H1 (cell line): ENCODE data around the gene NFIC. TPM values are rescaled to one million over a fixed set of nuclear protein-coding genes. Genes with fewer than 3 reads are reported as not detected.
"Not testable (repeated sequence)": the region's sequence is repeated elsewhere in the genome, so short reads cannot be mapped to it uniquely, and the experiment has no call there.

Experiments used
- CTCF ChIA-PET: fragments of 300-600 bp; sonication (Branson Sonifier 250); formaldehyde crosslinking; loops from one replicate; lab custom pipeline; 2021; ENCODE audit not compliant: partially characterized antibody; lab: Charles Lee
- POLR2A ChIA-PET: fragments of 300-600 bp; sonication (Branson Sonifier 250); formaldehyde crosslinking; loops from one replicate; lab custom pipeline; 2021; ENCODE audit warnings: inconsistent platforms; ENCODE audit not compliant: partially characterized antibody; lab: Charles Lee
- DNase-seq, 2 experiments: peaks; one replicate each; pipeline versions ENCODE4 v3.0.0 to v3.0.0-alpha.2; 2010 to 2022; ENCODE audit warnings: low spot score in 2 of 2, low read depth in 1 of 2, mixed read lengths in 1 of 2
- FAIRE-seq: peaks from 2 replicates; lab custom pipeline; 2011; peaks lifted over from hg19 to GRCh38; lab: Jason Lieb, UNC
- H2AFZ ChIP-seq: 2 replicates; pipeline ENCODE4 v1.8.1; 2012; ENCODE audit warnings: low read length, inconsistent platforms
- H2AK5ac ChIP-seq: 2 replicates; pipeline ENCODE4 v1.6.1; 2013; ENCODE audit warnings: low read depth, low read length
- H2BK120ac ChIP-seq: replicated peaks from 2 replicates; pipeline ENCODE3; 2013; ENCODE audit warnings: low read depth, low read length, inconsistent platforms
- H2BK12ac ChIP-seq: 2 replicates; pipeline ENCODE4 v1.6.1; 2013; ENCODE audit warnings: low read depth, low read length
- H2BK15ac ChIP-seq: 2 replicates; pipeline ENCODE4 v1.6.1; 2013; ENCODE audit warnings: low read length
- H2BK20ac ChIP-seq: 2 replicates; pipeline ENCODE4 v1.6.1; 2013; ENCODE audit warnings: low read length
- H2BK5ac ChIP-seq: 2 replicates; pipeline ENCODE4 v1.6.1; 2013; ENCODE audit warnings: low read depth, low read length
- H3K14ac ChIP-seq: 2 replicates; pipeline ENCODE4 v1.6.1; 2013; ENCODE audit warnings: inconsistent platforms; ENCODE audit not compliant: insufficient read length
- H3K18ac ChIP-seq: 2 replicates; pipeline ENCODE4 v1.6.1; 2013; ENCODE audit warnings: low read length; ENCODE audit errors: extremely low read depth
- H3K23ac ChIP-seq: 2 replicates; pipeline ENCODE4 v1.6.1; 2013; ENCODE audit warnings: inconsistent platforms; ENCODE audit not compliant: insufficient read length
- H3K23me2 ChIP-seq: 2 replicates; pipeline ENCODE4 v1.6.1; 2013; ENCODE audit warnings: low read depth, low read length
- H3K27ac ChIP-seq: 2 replicates; pipeline ENCODE4 v1.6.1; 2011; ENCODE audit warnings: low read depth, low read length, inconsistent platforms
- H3K27me3 ChIP-seq, 4 experiments: replicated peaks in 1 of 4; 1 replicate in 1 of 4; 2 replicates in 3 of 4; pipeline versions ENCODE4 v1.6.1 to v1.8.1; 2011 to 2013; ENCODE audit warnings: low read length in 3 of 4, mild to moderate bottlenecking in 3 of 4, inconsistent platforms in 2 of 4, mixed read lengths in 2 of 4, moderate library complexity in 1 of 4; ENCODE audit not compliant: control insufficient read depth in 3 of 4, insufficient read depth in 3 of 4; ENCODE audit errors: extremely low read depth in 1 of 4
- H3K36me3 ChIP-seq, 4 experiments: 2 replicates each; pipeline versions ENCODE4 v1.6.1 to v1.8.1; 2011 to 2013; ENCODE audit warnings: mild to moderate bottlenecking in 4 of 4, low read length in 3 of 4, moderate library complexity in 2 of 4, control low read depth in 1 of 4, inconsistent platforms in 1 of 4; ENCODE audit not compliant: insufficient read depth in 4 of 4, control insufficient read depth in 2 of 4
- H3K4ac ChIP-seq: replicated peaks from 2 replicates; pipeline ENCODE3; 2013; ENCODE audit warnings: low read length, low read depth, mixed read lengths, inconsistent platforms; ENCODE audit not compliant: insufficient read length
- H3K4me1 ChIP-seq, 4 experiments: replicated peaks in 1 of 4; 1 replicate in 1 of 4; 2 replicates in 3 of 4; pipeline versions ENCODE4 v1.6.1 to v1.8.1; 2011 to 2013; ENCODE audit warnings: low read length in 3 of 4, inconsistent platforms in 2 of 4, mixed read lengths in 1 of 4; ENCODE audit not compliant: insufficient read depth in 4 of 4, control insufficient read depth in 3 of 4
- H3K4me2 ChIP-seq, 2 experiments: 2 replicates each; pipeline versions ENCODE4 v1.6.1 to v1.8.1; 2011 to 2013; ENCODE audit warnings: low read depth in 2 of 2, low read length in 2 of 2, control low read depth in 1 of 2, inconsistent platforms in 1 of 2, mild to moderate bottlenecking in 1 of 2; ENCODE audit not compliant: insufficient read depth in 1 of 2
- H3K4me3 ChIP-seq, 4 experiments: fragments of 200-600, 300-600 bp in 1 of 4; sonication (generic), shearing (Covaris generic), sonication (Bioruptor Twin) in 1 of 4; 2 replicates each; pipeline versions ENCODE4 v1.5.1 to v1.8.1; 2011 to 2016; ENCODE audit warnings: low read length in 4 of 4, low read depth in 3 of 4, control low read depth in 2 of 4, inconsistent platforms in 2 of 4, mild to moderate bottlenecking in 2 of 4, mixed read lengths in 1 of 4, moderate library complexity in 1 of 4; ENCODE audit not compliant: insufficient read depth in 2 of 4; ENCODE audit errors: extremely low read depth in 1 of 4
- H3K56ac ChIP-seq: replicated peaks from 2 replicates; pipeline ENCODE3; 2013; ENCODE audit warnings: low read depth, mild to moderate bottlenecking, mixed read lengths, low read length, inconsistent platforms; ENCODE audit not compliant: insufficient read length
- H3K79me1 ChIP-seq: 2 replicates; pipeline ENCODE4 v1.6.1; 2013; ENCODE audit warnings: low read depth, low read length, control low read depth
- H3K79me2 ChIP-seq, 2 experiments: 2 replicates each; pipeline versions ENCODE4 v1.6.1 to v1.8.1; 2012 to 2013; ENCODE audit warnings: low read length in 2 of 2, mild to moderate bottlenecking in 2 of 2, inconsistent platforms in 1 of 2; ENCODE audit not compliant: insufficient read depth in 2 of 2, control insufficient read depth in 1 of 2
- H3K9ac ChIP-seq, 4 experiments: replicated peaks in 1 of 4; 1 replicate in 1 of 4; 2 replicates in 3 of 4; pipeline versions ENCODE4 v1.6.1 to v1.8.1; 2011 to 2013; ENCODE audit warnings: low read depth in 3 of 4, low read length in 3 of 4, control low read depth in 2 of 4, mild to moderate bottlenecking in 2 of 4, moderate library complexity in 2 of 4, inconsistent platforms in 1 of 4; ENCODE audit errors: extremely low read depth in 1 of 4
- H3K9me3 ChIP-seq, 2 experiments: 2 replicates each; pipeline versions ENCODE4 v1.6.1 to v1.8.1; 2012 to 2013; ENCODE audit warnings: mild to moderate bottlenecking in 2 of 2, moderate library complexity in 2 of 2, control low read depth in 1 of 2, inconsistent platforms in 1 of 2, low read depth in 1 of 2, low read length in 1 of 2, mixed read lengths in 1 of 2; ENCODE audit not compliant: insufficient read depth in 2 of 2
- H4K20me1 ChIP-seq, 2 experiments: replicated peaks in 1 of 2; 2 replicates each; pipeline versions ENCODE3 to v1.8.1; 2011 to 2013; ENCODE audit warnings: inconsistent platforms in 2 of 2, low read length in 2 of 2, mild to moderate bottlenecking in 1 of 2; ENCODE audit not compliant: insufficient read depth in 2 of 2, control insufficient read depth in 1 of 2
- H4K5ac ChIP-seq: 2 replicates; pipeline ENCODE4 v1.6.1; 2013; ENCODE audit warnings: low read length, low read depth, mixed read lengths, inconsistent platforms; ENCODE audit not compliant: insufficient read length
- H4K8ac ChIP-seq: 2 replicates; pipeline ENCODE4 v1.8.0; 2013; ENCODE audit warnings: mild to moderate bottlenecking, moderate library complexity, low read length, inconsistent platforms; ENCODE audit not compliant: insufficient read depth; ENCODE audit errors: extremely low read depth
- H4K91ac ChIP-seq: replicated peaks from 2 replicates; pipeline ENCODE3; 2013; ENCODE audit warnings: low read length, mixed read lengths, inconsistent platforms; ENCODE audit not compliant: insufficient read length
- SP4 ChIP-seq: IDR thresholded peaks from 2 replicates; pipeline ENCODE4 v1.6.1; 2012; ENCODE audit warnings: low read length, inconsistent platforms
- YY1 ChIP-seq: IDR thresholded peaks from 2 replicates; pipeline ENCODE4 v1.6.1; 2011; ENCODE audit warnings: low read depth, mild to moderate bottlenecking, low read length
- WGBS, 2 experiments: shearing (Covaris generic) in 1 of 2; methylation state at CpG; one replicate each; pipeline versions ENCODE4 v1.1.6 to v1.1.7; 2013 to 2015; ENCODE audit warnings: low lambda C conversion rate in 2 of 2, mixed read lengths in 2 of 2, inconsistent platforms in 1 of 2, low coverage in 1 of 2, missing lambda C conversion rate in 1 of 2; ENCODE audit not compliant: insufficient replicate concordance in 2 of 2, insufficient coverage in 1 of 2, insufficient read length in 1 of 2; ENCODE audit errors: extremely low coverage in 1 of 2, missing lambda C conversion rate in 1 of 2; 5-methylcytosine and 5-hydroxymethylcytosine counted together
- polyA plus RNA-seq, 7 experiments: library from polyadenylated mRNA; depleted of rRNA in 3 of 7; stranded (reverse) in 5 of 7; unstranded in 2 of 7; fragments of >200 nt in 5 of 7; fragments of 200-250 nt in 2 of 7; gene quantifications; 1 replicate in 5 of 7; 2 replicates in 1 of 7; 4 replicates in 1 of 7; pipeline versions ENCODE4 v1.2.1 to v1.2.3, GENCODE V29; 2011 to 2013; ENCODE audit warnings: missing spikeins in 2 of 7, mixed read lengths in 2 of 7
- total RNA-seq: library from RNA; stranded (reverse); fragmentation: NEBNext Ultra II Directional; extraction: Animal tissue kit (Norgen Biotek cat#: 25700); gene quantifications from 2 replicates; pipeline ENCODE4 v1.2.1, GENCODE V29; 2021

NFIC gene
- total and polyA plus RNA-seq, 2 of the 8 experiments (the other 6 are each of a cell fraction or from before 2014, with no cell fraction given): 0.56 to 3.2 TPM

- Histone ChIP-seq H4K5ac (no peak overlapping the region), H3K9me3 (no peaks in the 10 kb centered on the region), H2BK12ac (no peak overlapping the region; the same call in 1 of the 2 replicates), H2BK15ac (no peak overlapping the region), H2BK120ac (no peak overlapping the region), H2BK20ac (no peak overlapping the region), H2AK5ac (no peak overlapping the region), H2BK5ac (no peak overlapping the region), H3K27me3 (no peaks in the 10 kb centered on the region), H3K79me2 (no peaks in the 10 kb centered on the region), H3K27ac (no peak overlapping the region), H3K79me1 (no peaks in the 10 kb centered on the region), H3K4me1 (no peaks in the 10 kb centered on the region; a peak in 1 of 7 replicates), H4K91ac (no peak overlapping the region), H3K9ac (no peak overlapping the region), H3K4ac (no peak overlapping the region), H3K4me3 (no peak overlapping the region), H3K36me3 (no peaks in the 10 kb centered on the region), H3K23me2 (no peaks in the 10 kb centered on the region), H4K8ac (no peak overlapping the region), H3K23ac (no peak overlapping the region), H3K56ac (no peak overlapping the region), H4K20me1 (peaks cover 0 to 1% of the 10 kb centered on the region in 2 experiments), H3K18ac (no peak overlapping the region), H2AFZ (no peak overlapping the region), H3K4me2 (no peak overlapping the region), H3K14ac (no peak overlapping the region)
- TF ChIP-seq SP4 (no peak), YY1 (no peak)
- ChIA-PET CTCF (interaction anchor here (0.6 to 2.0 kb wide), 7 partner anchors 9 to 812 kb away, joined by 3 to 7 read pairs (median 3); no protein-coding TSS in a partner anchor), POLR2A (no interaction called here)
- FAIRE-seq (no peak), DNase-seq (no peak)
- 90% methylated on average over 9 of the region's 9 CpGs; no CpG with 5 or more reads in 1 of the 2 experiments for WGBS, 2 experiments
Observed at GRCh38 chr19:3426433-3426832, 60.0 kb downstream of the NFIC start.

DNA sequence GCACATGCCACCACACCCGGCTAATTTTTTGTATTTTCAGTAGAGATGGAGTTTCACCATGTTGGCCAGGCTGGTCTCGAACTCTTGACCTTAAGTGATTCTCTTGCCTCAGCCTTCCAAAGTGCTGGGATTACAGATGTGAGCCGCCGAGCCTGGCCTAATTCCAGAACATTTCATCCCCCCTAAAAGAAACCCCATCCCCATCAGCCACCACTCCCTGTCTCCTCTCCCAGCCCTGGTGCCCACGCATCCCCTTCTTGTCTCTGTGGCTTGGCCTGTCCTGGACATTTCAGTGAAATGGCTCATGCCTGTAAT is 63.9 kb downstream of the NFIC start:
- not testable (repeated sequence) for H3K18ac ChIP-seq, H2BK15ac ChIP-seq, H2BK20ac ChIP-seq, H3K4me2 ChIP-seq, H3K23me2 ChIP-seq, DNase-seq, FAIRE-seq, H2BK120ac ChIP-seq, H3K79me2 ChIP-seq, H3K14ac ChIP-seq, H3K36me3 ChIP-seq, H4K5ac ChIP-seq, H2AK5ac ChIP-seq, H3K9me3 ChIP-seq, H2BK5ac ChIP-seq, H2AFZ ChIP-seq, H4K8ac ChIP-seq, H4K20me1 ChIP-seq, H4K91ac ChIP-seq, H3K4me3 ChIP-seq, H3K4me1 ChIP-seq, H3K27ac ChIP-seq, H3K9ac ChIP-seq, H3K56ac ChIP-seq, H3K27me3 ChIP-seq, H3K23ac ChIP-seq, H2BK12ac ChIP-seq, H3K79me1 ChIP-seq, H3K4ac ChIP-seq
- CTCF ChIA-PET: interaction anchor here (0.6 to 6.9 kb wide), 32 partner anchors 8 to 463 kb away, joined by 3 to 77 read pairs (median 8); no protein-coding TSS in a partner anchor
- POLR2A ChIA-PET: interaction anchor here (0.9 to 1.0 kb wide), 2 partner anchors 14 to 30 kb away, joined by 3 to 5 read pairs; no protein-coding TSS in a partner anchor
- 91% methylated on average over 5 of the region's 5 CpGs; no CpG with 5 or more reads in 1 of the 2 experiments for WGBS, 2 experiments
